GM21576 (cell line): Measurements from ENCODE around the gene TLE3.
"Not testable (repeated sequence)": the region's sequence is repeated elsewhere in the genome, so short reads cannot be mapped to it uniquely, and the experiment has no call there.

ENCODE experiments used
- ATAC-seq: cut with Tn5 transposase; IDR thresholded peaks from one replicate; pipeline ENCODE4 v1.9.1; 2021; ENCODE audit warnings: mild to moderate bottlenecking, moderate library complexity; ENCODE audit not compliant: unreplicated experiment

The TLE3 gene

GRCh38 chr15:70127288-70127746, 29.6 kb upstream of the TLE3 start:
- no peak for ATAC-seq

GRCh38 chr15:70126362-70126761, 28.6 kb upstream of the TLE3 start:
- no peak for ATAC-seq

GRCh38 chr15:70125605-70126004, 27.9 kb upstream of the TLE3 start:
- ATAC-seq, result no peak

- no peak for ATAC-seq
Observed at GRCh38 chr15:70121624-70122302, 24.0 kb upstream of the TLE3 start.

GRCh38 chr15:70120958-70121623, 23.4 kb upstream of the TLE3 start:
- ATAC-seq, result no peak

- no peak for ATAC-seq
Observed at GRCh38 chr15:70119911-70120508, 22.3 kb upstream of the TLE3 start.

GRCh38 chr15:70118599-70118998, 20.9 kb upstream of the TLE3 start:
- no peak for ATAC-seq

GRCh38 chr15:70116317-70116716, 18.6 kb upstream of the TLE3 start:
- ATAC-seq, result no peak

- no peak for ATAC-seq
Observed at GRCh38 chr15:70114221-70114620, 16.5 kb upstream of the TLE3 start.

- no peak for ATAC-seq
Observed at GRCh38 chr15:70113304-70113700, 15.6 kb upstream of the TLE3 start.

- not testable (repeated sequence) for ATAC-seq
Observed at GRCh38 chr15:70112572-70113303, 15.0 kb upstream of the TLE3 start.

- ATAC-seq, result no peak
Observed at GRCh38 chr15:70112074-70112395, 14.3 kb upstream of the TLE3 start.

GRCh38 chr15:70111203-70112073, 13.7 kb upstream of the TLE3 start:
- ATAC-seq, result no peak

- ATAC-seq, result no peak
Observed at GRCh38 chr15:70109978-70110377, 12.3 kb upstream of the TLE3 start.

GRCh38 chr15:70109531-70109930, 11.8 kb upstream of the TLE3 start:
- ATAC-seq, result no peak

- no peak for ATAC-seq
Observed at GRCh38 chr15:70103880-70104626, 6.3 kb upstream of the TLE3 start.

- ATAC-seq, result no peak
Observed at GRCh38 chr15:70102827-70103226, 5.1 kb upstream of the TLE3 start.

- no peak for ATAC-seq
Observed at GRCh38 chr15:70101459-70102113, 3.9 kb upstream of the TLE3 start.
